DND-41 (cell line): ENCODE measurements around the gene MMS22L.

ENCODE experiments used
- ATAC-seq: fragments of 200-7000 bp; cut with Tn5 transposase; 3 replicates; pipeline ENCODE4 v1.9.1; 2021; ENCODE audit warnings: low read depth; ENCODE audit not compliant: insufficient read depth
- DNase-seq: peaks from one replicate; pipeline ENCODE4 v3.0.0-alpha.2; 2020
- H2AFZ ChIP-seq: 2 replicates; pipeline ENCODE4 v1.6.0; 2012; ENCODE audit warnings: low read depth, low read length
- H3K27ac ChIP-seq: 2 replicates; pipeline ENCODE4 v1.5.1; 2012; ENCODE audit warnings: low read length, inconsistent platforms
- H3K27me3 ChIP-seq: fragments of 200-600 bp; sonication (generic); 2 replicates; pipeline ENCODE4 v1.6.0; 2012; ENCODE audit warnings: low read length, mild to moderate bottlenecking, inconsistent platforms; ENCODE audit not compliant: insufficient read depth, poor library complexity
- H3K36me3 ChIP-seq: 2 replicates; pipeline ENCODE4 v1.5.1; 2012; ENCODE audit warnings: low read length, inconsistent platforms; ENCODE audit not compliant: insufficient read depth
- H3K4me1 ChIP-seq: 2 replicates; pipeline ENCODE4 v1.5.1; 2012; ENCODE audit warnings: mild to moderate bottlenecking, low read length; ENCODE audit not compliant: insufficient read depth
- H3K4me2 ChIP-seq: 2 replicates; pipeline ENCODE4 v1.6.0; 2012; ENCODE audit warnings: mild to moderate bottlenecking, moderate library complexity, low read length, inconsistent platforms; ENCODE audit not compliant: insufficient read depth
- H3K4me3 ChIP-seq, 2 experiments: fragments of 200-600 bp in 1 of 2; shearing (Covaris generic) in 1 of 2; 2 replicates each; pipeline ENCODE4 v1.5.1; 2012 to 2016; ENCODE audit warnings: inconsistent platforms in 2 of 2, low read length in 2 of 2, mild to moderate bottlenecking in 2 of 2, low read depth in 1 of 2, moderate library complexity in 1 of 2
- H3K79me2 ChIP-seq: 2 replicates; pipeline ENCODE4 v1.6.0; 2012; ENCODE audit warnings: low read length, inconsistent platforms; ENCODE audit not compliant: insufficient read depth
- H3K9ac ChIP-seq: 2 replicates; pipeline ENCODE4 v1.6.0; 2012; ENCODE audit warnings: low read depth, mild to moderate bottlenecking, inconsistent platforms, low read length, moderate library complexity
- H3K9me3 ChIP-seq: 2 replicates; pipeline ENCODE4 v1.5.1; 2012; ENCODE audit warnings: low read length, moderate library complexity, mild to moderate bottlenecking, inconsistent platforms; ENCODE audit not compliant: insufficient read depth, severe bottlenecking
- H4K20me1 ChIP-seq: 2 replicates; pipeline ENCODE4 v1.6.0; 2012; ENCODE audit warnings: low read length; ENCODE audit not compliant: insufficient read depth
- CTCF ChIP-seq: IDR thresholded peaks from 2 replicates; pipeline ENCODE4 v1.5.1; 2012; ENCODE audit warnings: borderline replicate concordance, low read length, moderate library complexity, mild to moderate bottlenecking; ENCODE audit not compliant: poor library complexity, severe bottlenecking; ENCODE audit errors: extremely low read depth
- EZH2 ChIP-seq: IDR thresholded peaks from 3 replicates; pipeline ENCODE4 v1.6.1; 2012; ENCODE audit warnings: borderline replicate concordance, low read depth, mild to moderate bottlenecking, moderate library complexity, low read length, inconsistent platforms; ENCODE audit not compliant: severe bottlenecking

The MMS22L gene

GRCh38 chr6:97293198-97293696, 10.2 kb upstream of the MMS22L start:
- no peak overlapping the region for H3K4me3 ChIP-seq
- DNase-seq (no peak), ATAC-seq (no peak)
- H4K20me1 ChIP-seq, result no peaks in the 10 kb centered on the region
- TF ChIP-seq CTCF (no peak), EZH2 (no peak)
- no peak overlapping the region for H3K27ac ChIP-seq
- H3K9me3 ChIP-seq, result peaks cover 5% of the 10 kb centered on the region
- no peaks in the 10 kb centered on the region for H3K4me1 ChIP-seq
- H3K4me2 ChIP-seq, result no peak overlapping the region
- H2AFZ ChIP-seq, result no peak overlapping the region
- H3K79me2 ChIP-seq, result no peaks in the 10 kb centered on the region
- H3K27me3 ChIP-seq, result peaks cover 3% of the 10 kb centered on the region
- no peaks in the 10 kb centered on the region for H3K36me3 ChIP-seq
- H3K9ac ChIP-seq, result no peak overlapping the region

- H3K27me3 ChIP-seq, result peaks cover 3% of the 10 kb centered on the region
- H3K9ac ChIP-seq, result no peak overlapping the region
- no peaks in the 10 kb centered on the region for H3K79me2 ChIP-seq
- no peak overlapping the region for H3K27ac ChIP-seq
- DNase-seq, result no peak
- H4K20me1 ChIP-seq, result no peaks in the 10 kb centered on the region
- no peak for TF ChIP-seq EZH2
- TF ChIP-seq CTCF, result no peak
- H3K4me3 ChIP-seq, result no peak overlapping the region
- no peak overlapping the region for H2AFZ ChIP-seq
- H3K4me2 ChIP-seq, result no peak overlapping the region
- ATAC-seq, result no peak
- no peaks in the 10 kb centered on the region for H3K4me1 ChIP-seq
- H3K9me3 ChIP-seq, result peaks cover 5% of the 10 kb centered on the region
- H3K36me3 ChIP-seq, result no peaks in the 10 kb centered on the region
Measured at GRCh38 chr6:97292671-97293070, 9.7 kb upstream of the MMS22L start.

- ATAC-seq, result no peak
- Histone ChIP-seq H3K4me3 (no peak overlapping the region), H3K4me2 (no peak overlapping the region), H3K9ac (no peak overlapping the region), H4K20me1 (no peaks in the 10 kb centered on the region), H3K4me1 (no peaks in the 10 kb centered on the region), H3K79me2 (no peaks in the 10 kb centered on the region), H3K27me3 (peaks cover 3% of the 10 kb centered on the region), H3K9me3 (peaks cover 5% of the 10 kb centered on the region), H3K36me3 (no peaks in the 10 kb centered on the region), H3K27ac (no peak overlapping the region), H2AFZ (no peak overlapping the region)
- TF ChIP-seq EZH2 (no peak), CTCF (no peak)
- DNase-seq, result no peak
Measured at GRCh38 chr6:97291896-97292295, 8.9 kb upstream of the MMS22L start.

GRCh38 chr6:97289332-97289731, 6.3 kb upstream of the MMS22L start:
- H3K4me3 ChIP-seq, result no peak overlapping the region
- peaks cover 5% of the 10 kb centered on the region for H3K9me3 ChIP-seq
- no peaks in the 10 kb centered on the region for H3K79me2 ChIP-seq
- DNase-seq (no peak), ATAC-seq (no peak)
- H3K9ac ChIP-seq, result no peak overlapping the region
- TF ChIP-seq CTCF, result no peak
- TF ChIP-seq EZH2, result no peak
- H3K36me3 ChIP-seq, result no peaks in the 10 kb centered on the region
- H3K4me2 ChIP-seq, result no peak overlapping the region
- no peak overlapping the region for H3K27ac ChIP-seq
- peaks cover 2% of the 10 kb centered on the region; the same call in 1 of the 2 replicates for H3K4me1 ChIP-seq
- no peak overlapping the region for H2AFZ ChIP-seq
- peaks cover under 1% of the 10 kb centered on the region for H3K27me3 ChIP-seq
- H4K20me1 ChIP-seq, result no peaks in the 10 kb centered on the region
